ENCODE data around the gene CDH16. TPM values are rescaled to one million over a fixed set of nuclear protein-coding genes. Genes with fewer than 3 reads are reported as not detected.

Gene CDH16
- total and polyA plus RNA-seq, 2 of the 13 experiments (the other 11 are each of a cell fraction or from before 2014, with no cell fraction given): 2.7 to 3.9 TPM

- TF ChIP-seq NR0B2 (CRISPR knock-in tag; IDR thresholded peaks at IDR 0.05) (0 out of 2 replicates have a peak, but pooled peaks have one; percentile 31), ZNF513 (CRISPR knock-in tag; conservative IDR thresholded peaks at IDR 0.05) (no peak), ZNF639 (CRISPR knock-in tag; conservative IDR thresholded peaks at IDR 0.05) (no peak), ZXDC (CRISPR knock-in tag; IDR thresholded peaks at IDR 0.05) (0 out of 2 replicates have a peak, but pooled peaks have one; percentile 21), ZFP62 (CRISPR knock-in tag; IDR thresholded peaks at IDR 0.05) (no peak), ZNF552 (CRISPR knock-in tag; IDR thresholded peaks at IDR 0.05; ENCODE audit: borderline replicate concordance) (peak; percentile 78), ZNF296 (CRISPR knock-in tag; conservative IDR thresholded peaks at IDR 0.05) (peak; percentile 90), ELK4 (CRISPR knock-in tag; IDR thresholded peaks at IDR 0.05; ENCODE audit: borderline replicate concordance) (no peak), ZNF605 (CRISPR knock-in tag; IDR thresholded peaks at IDR 0.05) (peak; percentile 94), ZNF597 (CRISPR knock-in tag; IDR thresholded peaks at IDR 0.05) (no peak), FOXP1 (IDR thresholded peaks at IDR 0.05) (no peak), FOXP1 (CRISPR knock-in tag; IDR thresholded peaks at IDR 0.05) (0 out of 2 replicates have a peak, but pooled peaks have one; percentile 7), ZNF550 (CRISPR knock-in tag; IDR thresholded peaks at IDR 0.05; ENCODE audit: borderline replicate concordance) (no peak; the same call in 1 of the 2 replicates), THAP11 (CRISPR knock-in tag; IDR thresholded peaks at IDR 0.05) (peak; percentile 50; the same call in 1 of the 2 replicates), PITX1 (CRISPR knock-in tag; IDR thresholded peaks at IDR 0.05) (peak; percentile 50; the same call in 1 of the 2 replicates), ZNF580 (CRISPR knock-in tag; IDR thresholded peaks at IDR 0.05; ENCODE audit: borderline replicate concordance, low read depth) (peak; percentile 81), NCOA2 (CRISPR knock-in tag; IDR thresholded peaks at IDR 0.05) (no peak; the same call in 1 of the 2 replicates), KLF16 (CRISPR knock-in tag; IDR thresholded peaks at IDR 0.05) (peak in 1 of 2 experiments; percentile 56; a peak in 1 of 4 replicates)
These were observed 16.8 kb upstream of the CDH16 start, which contains the start of gene CES2 (continued) for GRCh38 chr16:66935314-66936011.

Measured in HepG2 (cell line).